GM19023 (cell line): ENCODE measurements around the gene BCL2L11.

Experiments
- ATAC-seq: cut with Tn5 transposase; IDR thresholded peaks from one replicate; pipeline ENCODE4 v1.9.1; 2021; ENCODE audit warnings: mild to moderate bottlenecking, moderate library complexity; ENCODE audit not compliant: unreplicated experiment

Gene BCL2L11

GRCh38 chr2:111167076-111167862 is 46.6 kb downstream of the BCL2L11 start:
- ATAC-seq: no peak

DNA sequence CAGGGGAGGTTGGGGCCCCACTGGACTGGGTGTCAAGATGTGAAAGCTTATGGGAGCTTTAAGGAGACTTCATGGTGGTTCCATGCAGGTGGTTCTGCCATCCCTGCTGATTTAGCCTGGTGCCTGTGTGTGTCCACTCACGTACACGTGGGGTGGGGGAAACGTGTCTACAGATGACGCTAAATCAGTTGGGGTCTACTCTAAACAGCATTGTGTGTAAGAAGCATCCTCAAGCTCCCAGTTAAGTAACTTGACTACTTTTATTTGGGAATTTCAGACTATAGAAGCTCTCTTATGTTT is 47.1 kb downstream of the BCL2L11 start:
- no peak for ATAC-seq

GRCh38 chr2:111168528-111169239 is 48.0 kb downstream of the BCL2L11 start:
- ATAC-seq: no peak

GRCh38 chr2:111169268-111169667 is 48.6 kb downstream of the BCL2L11 start:
- no peak for ATAC-seq

DNA sequence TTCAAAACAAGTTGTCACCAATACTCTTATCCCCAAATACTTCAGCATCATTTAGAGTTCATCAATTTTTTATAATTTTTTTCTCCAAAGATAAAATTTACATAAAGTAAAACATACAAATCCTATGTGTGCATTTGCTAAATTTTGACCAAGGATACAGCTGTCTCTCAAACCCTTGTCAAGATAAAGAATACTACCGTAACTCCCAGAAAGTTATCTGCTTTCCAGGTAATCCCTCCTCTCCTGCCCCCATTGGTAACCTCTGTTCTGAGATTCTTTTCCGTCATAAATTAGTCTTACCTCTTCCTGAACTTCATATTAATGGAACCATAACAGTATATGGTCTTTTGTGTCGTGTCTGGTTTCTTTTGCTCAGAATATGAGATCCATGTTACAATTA is 49.2 kb downstream of the BCL2L11 start:
- ATAC-seq: no peak

- ATAC-seq: no peak
Measured at GRCh38 chr2:111171337-111171930, 50.7 kb downstream of the BCL2L11 start.

DNA sequence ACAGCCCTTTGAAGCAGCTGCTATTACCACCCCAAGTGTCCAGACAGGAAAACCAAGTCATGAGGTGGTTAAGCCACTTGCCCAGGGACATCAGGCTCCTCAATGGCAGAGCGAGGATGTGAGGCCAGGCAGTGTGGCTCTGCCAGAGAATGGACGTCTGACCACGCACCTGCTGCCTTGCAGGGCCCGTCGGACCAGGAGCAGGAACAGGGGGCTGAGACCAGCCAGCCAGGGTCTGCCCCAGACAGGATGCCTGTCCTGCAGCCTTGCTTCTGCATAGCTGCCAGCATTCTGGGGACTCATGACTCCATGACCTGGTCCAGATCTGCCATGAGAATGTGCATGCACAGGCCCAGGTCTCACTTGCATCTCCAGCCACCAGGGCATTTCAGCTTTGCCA is 52.0 kb downstream of the BCL2L11 start:
- no peak for ATAC-seq

DNA sequence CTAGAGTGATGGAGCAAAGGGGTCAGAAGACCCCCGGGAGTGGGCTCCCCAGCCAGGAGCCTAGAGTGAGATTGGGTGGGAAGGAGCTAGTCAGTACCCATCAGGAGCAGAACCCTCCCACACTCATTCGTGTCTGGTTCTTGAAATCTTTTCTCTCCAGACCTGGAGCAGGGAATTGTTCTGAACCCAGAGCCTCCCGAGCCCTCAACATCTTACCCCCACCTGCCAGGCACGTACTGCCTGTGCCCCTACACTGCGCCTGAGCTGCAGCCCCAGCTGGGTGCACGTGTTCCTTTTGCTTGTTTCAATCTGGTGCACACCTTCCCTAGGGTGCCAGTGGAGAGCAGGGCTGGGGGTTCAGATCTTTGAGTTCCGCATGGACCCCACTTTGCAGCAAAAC is 52.6 kb downstream of the BCL2L11 start:
- no peak for ATAC-seq

- ATAC-seq: no peak
Measured at GRCh38 chr2:111173856-111174255, 53.1 kb downstream of the BCL2L11 start.

DNA sequence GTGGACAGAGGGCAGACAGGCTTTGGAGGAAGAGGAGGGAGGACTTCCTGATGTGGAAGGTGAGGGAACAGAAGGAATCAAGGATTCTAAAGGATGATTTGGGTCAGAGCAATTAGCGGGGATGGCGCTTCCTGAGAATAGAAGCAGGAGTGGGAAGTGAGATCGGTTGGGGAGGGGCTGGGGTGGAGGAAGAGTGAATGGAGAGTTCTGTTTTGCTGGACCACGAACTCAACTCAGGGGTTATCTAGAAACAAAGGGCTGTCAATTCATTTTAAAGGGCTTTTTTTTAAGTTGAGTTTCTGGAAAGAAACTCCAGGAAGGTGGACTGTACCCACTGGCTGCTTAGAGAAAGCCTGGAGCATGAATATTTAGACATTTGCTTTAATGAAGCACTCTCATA is 54.9 kb downstream of the BCL2L11 start:
- ATAC-seq: no peak

GRCh38 chr2:111176388-111176787 is 55.7 kb downstream of the BCL2L11 start:
- ATAC-seq: no peak

DNA sequence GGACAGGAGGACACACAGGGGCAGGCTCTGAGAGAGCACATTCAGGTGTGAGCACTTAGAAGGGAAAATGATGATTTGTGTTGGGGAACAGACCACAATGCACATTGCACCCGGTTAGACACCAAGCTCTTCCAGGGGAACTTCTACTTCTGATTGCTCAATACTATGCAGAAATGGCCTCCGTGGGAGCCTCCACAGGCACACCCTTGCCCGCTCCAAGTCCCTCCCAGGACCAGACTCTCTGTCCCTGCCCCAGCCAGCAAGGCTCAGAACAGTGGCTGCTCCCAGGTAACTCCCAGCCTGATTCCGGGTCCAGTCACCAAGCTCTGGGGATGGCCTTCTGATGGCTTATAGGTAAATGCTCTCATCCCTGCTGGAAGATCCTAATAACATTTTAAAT is 56.2 kb downstream of the BCL2L11 start:
- ATAC-seq: no peak

DNA sequence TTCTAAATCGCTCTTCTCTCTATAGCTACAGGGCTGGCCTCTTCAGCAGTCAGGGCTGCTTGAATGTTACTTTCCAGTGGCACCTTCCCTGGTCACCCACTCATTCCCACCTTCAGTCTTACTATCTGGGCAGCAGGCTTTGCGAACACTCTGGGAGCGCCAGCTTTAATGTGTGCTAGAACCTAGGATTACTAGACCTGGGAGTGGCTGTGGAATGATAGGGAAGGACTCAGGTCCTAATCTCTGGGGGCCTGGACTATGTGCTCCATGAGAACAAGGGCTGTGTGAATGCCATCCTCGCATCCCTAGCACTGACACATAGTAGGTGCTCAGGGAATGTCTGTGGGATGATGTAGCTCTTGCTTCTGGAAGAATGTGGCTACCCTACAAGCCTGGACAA is 57.6 kb downstream of the BCL2L11 start:
- no peak for ATAC-seq

DNA sequence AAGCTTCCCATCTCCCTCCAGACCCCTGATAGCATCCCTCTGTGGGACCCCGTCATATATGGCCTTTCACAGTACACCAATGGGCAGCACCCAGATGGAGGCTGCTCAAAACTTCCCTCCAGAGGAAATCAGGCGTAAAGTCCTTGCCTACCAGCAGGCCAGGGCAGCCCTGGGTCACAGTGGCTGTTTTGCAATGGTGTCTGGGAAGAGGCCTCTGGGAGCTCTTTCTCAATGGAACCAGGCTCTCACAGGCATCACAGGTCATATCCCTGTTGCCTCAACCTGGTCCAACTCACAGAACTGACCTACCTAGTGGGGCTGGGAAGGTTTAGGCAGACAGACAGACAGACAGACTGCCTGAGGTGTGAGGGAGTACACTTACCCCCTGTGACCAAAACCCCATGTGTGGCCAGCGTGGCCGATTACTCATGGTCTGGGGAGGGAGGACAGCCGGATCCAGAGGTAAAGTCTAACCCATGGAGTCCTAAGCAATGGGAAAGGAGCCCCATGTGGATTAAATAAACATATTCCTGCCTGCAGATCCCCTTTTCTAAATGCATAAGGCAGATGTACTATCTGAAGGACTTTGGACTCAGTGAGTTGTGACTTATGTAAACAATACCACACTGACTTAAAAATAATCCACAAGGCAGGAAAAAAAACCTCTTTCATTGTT is 58.2 kb downstream of the BCL2L11 start:
- no peak for ATAC-seq

DNA sequence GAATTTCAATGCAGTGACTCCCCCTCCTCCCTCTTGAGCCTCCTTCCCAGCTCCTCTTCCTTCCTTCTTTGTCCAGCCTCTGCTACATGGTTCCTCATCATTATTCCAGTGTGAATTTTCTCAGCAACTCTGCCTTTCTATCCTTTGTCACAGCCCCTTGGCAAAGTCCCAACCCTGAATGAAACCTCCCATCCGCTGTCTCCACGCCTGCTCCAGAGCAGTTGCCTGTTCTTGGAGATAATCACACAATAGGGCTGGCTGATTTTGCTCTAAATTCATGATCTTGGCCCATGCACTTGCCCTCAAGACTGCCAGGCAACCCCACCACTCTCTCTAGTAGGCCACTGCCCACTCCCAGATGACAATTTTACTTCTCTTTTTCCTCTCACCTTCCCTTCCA is 61.4 kb downstream of the BCL2L11 start:
- no peak for ATAC-seq

GRCh38 chr2:111182740-111183139 is 62.0 kb downstream of the BCL2L11 start:
- ATAC-seq: no peak

- ATAC-seq: no peak
Measured at GRCh38 chr2:111184725-111185310, 64.1 kb downstream of the BCL2L11 start.

- ATAC-seq: no peak
Measured at GRCh38 chr2:111185361-111186022, 64.8 kb downstream of the BCL2L11 start.

GRCh38 chr2:111186121-111186715 is 65.5 kb downstream of the BCL2L11 start:
- ATAC-seq: no peak

DNA sequence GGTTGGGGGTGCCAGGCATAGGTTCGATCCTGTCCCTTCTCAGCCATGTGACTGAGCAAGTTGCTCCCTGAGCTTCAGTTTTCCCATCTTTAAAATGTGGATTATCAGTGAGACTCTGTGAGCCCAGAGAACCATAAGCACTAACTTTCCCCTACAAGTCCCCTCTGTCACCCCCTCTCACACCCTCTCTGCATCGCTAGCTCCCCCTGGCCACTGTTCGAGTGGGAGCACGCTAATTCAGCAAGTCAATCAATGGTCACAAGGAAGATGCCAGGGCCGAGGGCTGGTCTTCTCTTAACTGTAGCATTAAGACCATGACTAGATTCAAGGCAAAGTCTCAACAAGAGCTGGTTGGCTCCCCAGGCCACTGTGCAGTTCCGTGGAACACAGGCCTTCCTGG is 66.2 kb downstream of the BCL2L11 start:
- ATAC-seq: no peak
